HG02884 (cell line): Measurements from ENCODE around the gene RHBDL3.
"Not testable (repeated sequence)": the region's sequence is repeated elsewhere in the genome, so short reads cannot be mapped to it uniquely, and the experiment has no call there.

Source experiments
- ATAC-seq: cut with Tn5 transposase; IDR thresholded peaks from one replicate; pipeline ENCODE4 v1.9.1; 2021; ENCODE audit warnings: mild to moderate bottlenecking, moderate library complexity; ENCODE audit not compliant: unreplicated experiment

Gene RHBDL3

DNA sequence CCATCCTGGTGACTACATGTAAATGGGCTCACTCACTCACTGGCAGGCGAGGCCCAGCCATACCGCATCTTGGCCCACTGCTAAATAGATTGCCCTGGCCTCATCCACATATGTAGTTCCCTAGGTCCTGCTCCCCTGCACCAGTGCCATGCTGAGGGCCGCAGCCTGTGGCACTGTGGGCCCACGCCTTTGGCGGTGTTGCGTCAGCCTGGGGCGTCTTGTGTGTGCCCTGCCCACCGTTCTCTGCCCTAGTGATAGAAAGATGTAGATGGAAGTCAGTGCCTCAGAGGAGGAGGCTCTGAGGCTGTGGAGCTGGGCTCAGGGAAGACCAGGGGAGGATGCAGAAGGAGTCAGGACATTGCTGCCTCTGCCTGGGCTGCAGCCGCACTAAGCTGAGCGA lies 57.4 kb downstream of the RHBDL3 start:
- no peak for ATAC-seq

DNA sequence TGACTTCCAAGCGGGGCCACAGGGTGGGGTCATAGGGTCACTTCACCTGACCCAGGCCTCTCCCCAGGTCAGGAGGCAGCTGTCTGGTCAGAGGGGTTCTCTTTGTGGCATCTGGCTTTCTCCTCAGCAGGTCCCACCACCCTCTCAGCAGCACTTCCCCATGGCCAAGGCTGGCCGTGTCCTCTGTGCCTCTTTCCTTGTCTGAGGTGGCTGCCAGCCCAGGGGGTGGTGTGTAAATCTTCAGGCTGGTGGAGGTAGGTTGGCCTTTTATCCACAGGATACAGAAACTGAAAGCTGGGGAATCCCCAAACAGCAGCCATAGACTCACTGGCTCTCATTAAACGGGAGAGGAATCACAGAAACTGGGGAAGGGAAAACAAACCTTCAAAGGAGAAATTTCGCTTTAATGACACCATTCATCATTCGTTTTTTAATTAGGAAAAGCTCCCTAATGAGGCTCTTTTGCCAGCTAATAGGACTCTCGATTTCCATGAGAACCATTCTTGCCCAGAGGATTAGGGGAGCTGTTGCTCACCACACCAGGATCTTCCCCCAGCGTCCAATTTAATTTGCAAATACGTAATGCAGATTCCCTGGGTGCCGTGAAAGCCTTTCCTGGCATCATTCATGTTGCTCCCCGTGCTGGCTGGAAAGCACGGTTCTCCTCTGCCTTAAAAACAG lies 58.3 kb downstream of the RHBDL3 start:
- ATAC-seq: no peak

DNA sequence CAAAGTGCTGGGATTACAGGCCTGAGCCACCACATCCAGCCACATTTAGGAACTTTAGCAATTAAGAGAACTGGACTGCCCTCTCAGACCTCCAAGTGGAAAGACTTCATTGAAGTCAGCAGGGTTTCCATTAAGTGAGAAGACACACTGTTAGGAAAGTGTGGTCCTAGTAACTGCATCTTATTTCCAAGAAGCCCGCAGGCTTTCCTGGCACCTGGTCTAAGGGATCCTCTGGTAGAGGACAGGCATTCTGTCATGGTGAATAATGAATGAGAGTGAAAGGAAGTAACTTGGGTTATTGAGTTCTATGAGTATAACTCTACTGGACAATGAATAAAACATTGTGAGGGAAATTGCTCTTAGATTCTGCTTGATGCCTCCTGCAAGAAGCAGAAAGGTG lies 62.3 kb downstream of the RHBDL3 start:
- no peak for ATAC-seq

DNA sequence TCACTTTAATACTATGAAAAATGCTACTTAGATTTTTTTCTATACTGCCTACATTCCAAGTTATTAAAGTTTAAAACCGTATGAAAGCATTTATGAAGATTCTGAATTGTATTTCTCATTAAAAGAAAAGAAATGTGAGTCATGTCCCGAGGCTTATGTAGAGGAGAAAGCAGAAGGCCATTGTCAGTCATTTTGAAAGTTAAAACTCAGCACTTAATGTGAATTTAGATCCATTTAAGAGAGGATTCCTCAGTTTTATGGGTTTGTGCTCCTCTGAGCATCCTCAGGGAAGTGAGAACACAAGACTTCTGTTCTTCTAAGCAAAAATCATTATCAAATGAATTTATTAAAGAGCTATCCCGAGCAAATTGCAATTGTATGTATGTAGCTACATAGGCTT lies 64.5 kb downstream of the RHBDL3 start:
- no peak for ATAC-seq

DNA sequence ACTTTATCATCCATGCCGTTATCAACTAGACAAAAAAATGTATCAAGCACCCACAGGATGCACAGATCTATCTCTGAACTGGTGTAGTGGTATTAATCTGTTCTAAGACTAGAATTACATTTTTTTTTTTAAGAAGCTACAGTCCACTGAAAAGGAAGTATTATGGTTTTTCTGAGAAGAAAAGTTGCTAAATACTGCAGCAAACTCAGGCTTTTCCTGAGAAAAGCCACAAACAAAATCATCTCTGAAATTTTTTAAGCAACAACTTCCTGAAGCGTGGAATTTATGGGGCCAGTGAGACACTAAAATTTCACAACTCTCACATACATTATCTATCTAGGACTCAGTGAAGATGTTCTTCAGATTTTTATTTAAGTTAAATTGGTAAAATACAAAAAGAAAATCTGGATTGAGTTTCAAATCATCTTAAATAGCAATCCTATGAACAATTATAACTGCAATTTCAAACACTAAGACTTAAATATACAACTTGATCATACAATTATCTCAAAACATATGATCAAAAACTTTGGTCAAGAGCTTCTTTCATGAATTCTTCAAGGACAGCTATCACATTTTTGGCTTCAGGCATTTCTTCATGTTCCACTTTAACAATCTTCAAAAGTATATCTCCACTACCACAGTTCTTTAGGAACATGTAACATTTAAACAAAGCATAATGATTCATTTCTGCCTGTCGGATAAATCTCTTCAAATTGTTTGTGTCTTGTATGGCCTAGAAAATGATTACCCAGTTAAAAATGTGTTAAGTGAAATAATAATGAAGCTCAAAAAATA lies 65.8 kb downstream of the RHBDL3 start:
- no peak for ATAC-seq

DNA sequence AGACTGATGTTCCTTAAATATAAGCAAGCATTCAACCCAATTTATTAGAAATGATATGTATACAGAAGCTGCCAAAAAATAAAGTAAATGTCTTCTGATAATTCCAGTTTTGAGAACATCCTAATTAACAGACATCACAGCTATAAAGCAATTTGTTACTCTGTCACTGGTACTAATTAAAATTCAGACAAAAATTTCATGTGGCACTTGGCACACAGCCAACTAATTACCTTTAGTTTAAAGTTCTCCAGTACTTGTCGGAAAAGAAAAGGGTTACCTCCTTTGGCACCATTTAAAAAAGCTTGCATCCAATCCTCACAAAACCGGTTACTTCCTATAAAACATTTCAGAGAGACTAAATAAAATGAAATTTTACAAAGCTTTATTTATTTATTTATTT lies 67.6 kb downstream of the RHBDL3 start:
- no peak for ATAC-seq

DNA sequence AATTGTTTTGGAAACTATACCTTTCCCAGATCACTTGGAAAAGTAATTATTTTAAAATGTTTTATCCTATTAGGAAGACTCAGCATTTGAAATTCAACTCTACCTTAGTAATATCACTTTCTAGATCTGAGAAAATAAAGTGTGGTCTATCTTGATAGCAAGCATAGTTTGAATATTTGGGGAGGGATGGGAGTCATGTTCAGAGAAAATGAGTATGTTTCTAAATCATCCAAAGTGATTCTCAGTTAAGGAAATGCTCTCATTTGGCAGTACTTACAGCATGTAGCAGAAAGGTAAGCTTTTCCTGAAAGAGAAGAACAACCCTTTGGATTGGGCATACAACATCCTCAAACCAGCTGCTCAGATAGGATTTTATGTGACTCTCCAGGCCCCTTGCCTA lies 69.4 kb downstream of the RHBDL3 start:
- no peak for ATAC-seq

DNA sequence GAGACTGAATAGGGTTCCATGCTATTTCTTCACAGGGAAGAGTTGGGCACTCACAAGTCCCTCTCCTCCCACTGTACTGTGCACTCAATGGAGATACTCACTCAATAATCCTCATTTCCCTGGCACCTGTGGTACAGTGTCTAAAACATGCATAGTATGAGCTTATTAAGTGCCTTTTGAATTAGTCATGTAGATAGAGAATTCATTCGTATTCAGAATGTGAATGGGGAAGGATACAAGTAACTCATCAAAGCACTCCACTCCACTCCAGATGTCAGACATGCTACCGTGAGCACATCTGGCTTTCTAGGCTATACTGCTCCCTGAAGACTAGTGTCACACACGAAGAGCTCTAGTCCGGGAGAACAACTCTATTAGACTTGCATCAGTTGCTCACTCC lies 70.1 kb downstream of the RHBDL3 start:
- ATAC-seq: no peak

DNA sequence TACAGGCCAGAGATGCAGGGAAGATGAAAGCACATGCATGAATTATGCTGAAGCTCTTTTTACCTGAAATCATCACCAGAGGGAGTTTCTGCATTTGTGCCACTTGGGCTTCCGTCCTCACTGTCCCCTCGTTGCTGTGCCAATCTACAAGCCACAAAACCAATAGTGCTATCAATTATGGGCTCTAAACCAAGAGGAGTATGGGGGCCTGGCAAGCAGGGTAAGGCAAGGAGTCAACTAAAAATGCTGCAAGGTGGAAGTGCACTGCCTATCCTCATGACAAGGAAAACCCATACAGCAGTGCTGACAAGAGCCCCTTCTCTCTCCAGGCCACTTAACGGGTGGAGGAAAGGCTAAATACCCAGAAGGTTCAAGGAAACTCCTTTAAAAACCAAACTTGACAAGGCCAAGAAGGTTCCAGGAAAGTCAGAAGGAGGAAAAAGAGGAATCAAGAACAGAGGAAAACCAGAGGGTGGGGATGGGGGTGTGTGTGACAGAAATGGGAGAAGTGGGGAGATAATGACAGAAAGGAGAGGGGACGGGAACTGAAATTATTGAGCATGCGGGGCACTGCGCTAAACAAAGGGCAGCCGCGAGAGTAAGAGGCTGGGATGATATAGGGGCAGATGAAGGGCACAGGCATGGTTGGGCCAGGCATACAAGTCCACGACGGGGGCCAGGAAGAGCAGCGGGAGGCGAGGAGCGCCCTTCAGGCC lies 75.7 kb downstream of the RHBDL3 start:
- no peak for ATAC-seq

DNA sequence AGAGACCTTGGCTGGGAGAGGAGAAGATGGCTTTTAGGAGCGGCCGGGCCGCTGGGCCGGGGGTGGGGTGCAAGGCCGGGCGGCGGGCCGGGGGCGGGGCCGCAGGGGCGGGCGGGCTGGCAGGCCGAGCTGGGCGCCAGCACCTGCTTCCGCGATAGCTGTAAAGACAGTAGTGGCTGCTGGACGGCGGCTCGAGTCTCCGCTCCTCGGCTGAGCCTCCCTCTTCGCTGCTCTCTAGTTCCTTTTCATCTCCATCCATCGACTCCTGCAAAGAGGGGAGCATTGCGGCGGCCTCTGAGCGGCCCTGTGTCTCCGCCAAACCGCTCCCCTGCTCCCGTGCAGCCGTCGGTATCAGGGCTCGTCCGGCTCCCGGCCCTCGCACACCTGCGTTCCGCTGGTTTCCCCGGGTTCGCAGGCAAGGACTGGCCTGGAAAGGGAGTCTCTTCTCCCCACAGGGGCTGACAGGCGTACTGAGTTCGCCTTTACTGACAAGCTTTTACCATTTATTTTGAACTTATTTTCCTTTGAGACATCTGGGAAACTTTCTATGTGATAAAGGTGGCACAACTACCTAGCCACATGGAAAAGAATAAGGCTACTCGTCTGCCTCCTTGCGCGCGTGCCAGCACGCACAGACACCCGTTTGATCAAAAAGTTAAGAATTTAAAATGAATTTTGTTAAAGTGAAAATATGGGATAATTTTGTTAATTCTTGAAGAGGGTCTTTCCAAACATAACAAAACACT lies 76.4 kb downstream of the RHBDL3 start, which contains the start of gene C17orf75:
TSS of gene C17orf75 (minus strand) at position 317 of the 746 bp plus-strand sequence. CDS start at position 283, 34 bp downstream.
- ATAC-seq: peak; percentile 75

DNA sequence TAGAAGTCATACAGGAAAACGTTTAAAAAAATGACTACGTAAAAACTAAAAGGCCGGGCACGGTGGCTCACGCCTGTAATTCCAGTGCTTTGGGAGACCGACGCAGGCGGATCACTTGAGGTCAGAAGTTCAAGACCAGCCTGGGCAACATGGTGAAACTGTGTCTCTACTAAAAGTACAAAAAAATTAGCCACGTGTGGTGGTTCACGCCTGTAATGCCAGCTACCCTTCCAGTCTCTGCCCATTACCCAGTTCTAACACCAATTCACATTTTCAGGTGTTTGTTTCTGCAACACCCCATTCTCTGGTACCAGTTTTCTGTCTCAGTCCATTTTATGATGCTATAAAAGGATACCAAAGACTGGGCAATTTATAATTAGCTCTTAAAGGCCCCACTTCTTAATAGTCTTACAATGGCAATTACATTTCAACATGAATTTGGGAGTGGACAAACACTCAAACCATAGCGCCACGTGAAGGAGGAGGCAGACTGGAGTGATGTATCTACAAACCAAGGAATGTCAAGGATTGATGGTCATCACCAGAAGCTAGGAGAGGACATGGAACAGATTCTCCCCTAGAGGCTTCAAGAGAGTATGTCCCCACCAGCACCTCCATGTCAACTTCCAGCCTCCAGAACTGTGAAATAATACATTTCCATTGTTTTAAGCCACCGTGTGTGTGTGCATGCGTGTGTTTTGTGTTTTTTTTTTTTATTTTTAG lies 77.1 kb downstream of the RHBDL3 start:
- ATAC-seq: no peak

DNA sequence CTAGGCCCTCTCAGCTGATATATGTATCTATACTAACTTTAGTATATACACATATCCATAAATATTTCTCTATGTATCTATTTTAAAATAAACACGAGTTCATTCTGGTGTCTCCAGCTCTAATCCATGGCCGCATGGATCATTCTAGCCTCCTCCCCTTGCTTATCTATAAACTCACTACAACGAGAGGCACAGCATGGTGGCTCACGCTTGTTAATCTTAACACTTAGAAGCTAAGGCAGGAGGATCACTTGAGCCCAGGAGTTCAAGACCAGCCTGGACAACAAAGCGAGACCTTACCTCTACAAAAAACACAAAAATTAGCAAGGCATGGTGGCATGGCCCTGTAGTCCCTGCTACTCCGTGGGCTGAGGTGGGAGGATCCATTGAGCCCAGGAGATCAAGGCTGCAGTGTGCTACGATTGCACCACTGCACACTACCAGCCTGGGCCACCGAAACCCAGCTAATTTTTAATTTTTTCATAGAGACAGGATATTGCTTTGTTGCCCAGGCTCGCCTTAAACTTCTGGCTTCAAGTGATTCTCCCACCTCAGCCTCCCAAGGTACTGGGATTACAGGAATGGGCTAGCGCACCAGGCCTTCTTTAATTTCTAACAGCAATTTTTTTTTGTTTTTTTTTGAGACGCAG lies 80.4 kb downstream of the RHBDL3 start:
- ATAC-seq: no peak

DNA sequence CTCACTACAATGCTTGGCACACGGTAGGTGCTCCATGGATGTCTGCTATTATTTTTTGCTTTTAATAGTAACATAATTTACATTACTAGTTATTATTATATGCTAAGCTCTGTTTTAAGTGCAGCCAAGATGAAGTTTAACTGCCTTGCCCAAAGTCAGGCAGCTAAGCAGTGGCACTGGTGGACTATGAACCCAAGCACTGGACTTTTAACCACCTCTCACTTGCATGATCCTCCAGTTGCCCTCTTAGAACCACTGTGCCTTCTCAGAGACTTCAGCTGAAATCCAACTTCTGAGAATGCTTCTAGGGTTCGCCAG lies 82.8 kb downstream of the RHBDL3 start:
- no peak for ATAC-seq

DNA sequence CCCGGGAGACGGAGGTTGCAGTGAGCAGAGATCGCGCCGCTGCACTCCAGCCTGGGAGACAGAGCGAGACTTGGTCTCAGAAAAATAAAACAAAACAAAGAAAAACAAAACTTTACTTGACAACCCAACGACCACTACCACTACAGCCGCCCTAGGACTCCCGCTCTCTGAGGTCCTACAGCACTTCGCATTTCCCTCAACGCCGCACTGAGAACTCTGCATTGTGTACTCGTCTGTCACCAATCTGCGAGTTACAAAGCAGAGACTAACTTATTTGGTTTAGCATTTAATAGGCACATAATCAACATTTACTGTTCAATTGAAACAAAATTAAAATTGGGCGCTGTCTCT lies 83.8 kb downstream of the RHBDL3 start:
- no peak for ATAC-seq

DNA sequence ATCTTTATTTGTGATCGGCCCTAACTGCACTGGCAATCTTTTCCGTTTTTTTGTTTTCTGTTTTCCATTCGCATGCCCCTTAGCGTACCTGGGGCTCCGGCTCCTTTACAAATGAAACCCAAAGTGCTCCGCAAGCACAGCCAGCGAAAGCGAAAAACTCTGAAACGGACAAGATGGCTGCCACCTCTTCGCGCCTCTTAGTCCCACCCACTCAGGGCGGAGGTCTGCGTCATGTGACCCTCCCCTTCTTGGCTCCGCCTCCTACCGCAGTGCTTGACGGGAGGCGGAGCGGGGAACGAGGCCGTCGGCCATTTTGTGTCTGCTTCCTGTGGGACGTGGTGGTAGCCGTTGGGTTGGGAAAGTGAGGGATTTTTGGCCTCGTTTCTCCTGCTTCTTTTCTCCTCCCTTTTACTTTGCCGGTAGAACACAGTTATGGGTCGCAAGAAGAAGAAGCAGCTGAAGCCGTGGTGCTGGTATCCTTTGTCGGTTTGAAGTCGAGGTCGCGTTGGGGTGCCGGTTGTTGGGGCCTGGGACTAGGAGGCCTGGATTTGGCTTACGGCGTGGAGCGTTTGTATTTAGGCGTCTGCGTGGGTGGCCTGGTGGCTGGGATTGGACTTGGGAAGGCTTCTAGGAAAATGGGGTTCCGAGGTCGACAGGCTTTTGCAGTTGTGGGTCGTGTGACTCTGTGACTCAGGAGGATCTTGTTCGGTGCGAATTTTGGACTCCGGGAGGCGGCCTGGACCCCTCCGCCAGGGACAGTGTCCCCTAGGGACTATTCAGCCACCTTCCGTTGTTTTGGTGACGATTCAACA lies 84.4 kb downstream of the RHBDL3 start, which contains the start of gene ZNF207:
TSS of gene ZNF207 (plus strand) at position 304 of the 812 bp plus-strand sequence. CDS start at position 433, 129 bp downstream.
- ATAC-seq: peak; percentile 89

DNA sequence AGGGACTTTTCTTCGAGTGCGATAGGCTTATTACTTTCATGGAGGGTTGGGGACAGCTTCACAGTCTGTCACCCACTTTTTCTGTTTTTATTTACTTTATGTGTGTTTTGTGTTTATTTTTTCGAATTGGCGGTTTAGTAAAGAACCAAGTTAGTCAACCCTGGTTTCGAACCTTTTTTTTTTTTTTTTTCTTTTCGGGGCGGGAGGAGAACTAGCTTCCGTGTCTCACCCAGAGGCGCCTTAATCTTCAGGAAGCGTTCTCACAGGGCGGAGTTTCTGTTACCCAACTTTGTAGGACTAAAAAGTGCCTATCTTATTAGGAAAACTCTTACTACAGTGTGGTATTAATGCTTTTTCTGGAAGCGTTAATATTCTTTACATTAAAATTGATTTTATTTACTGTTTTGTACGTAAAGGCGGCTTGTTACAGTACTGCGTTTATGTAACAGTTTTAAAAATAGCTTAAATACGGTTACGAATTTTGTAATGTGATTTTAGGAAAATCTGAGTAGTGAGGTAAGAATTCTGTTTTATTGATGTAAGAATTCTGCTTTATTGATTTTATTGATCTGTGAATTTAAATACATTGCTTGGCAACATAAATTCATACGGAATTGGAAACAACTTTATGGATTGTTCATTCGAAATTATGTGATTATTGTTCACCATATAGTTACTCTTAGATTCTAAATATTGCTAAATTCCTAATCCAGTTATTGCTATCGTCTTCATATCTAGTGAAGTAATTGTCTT lies 85.2 kb downstream of the RHBDL3 start:
- no peak for ATAC-seq

DNA sequence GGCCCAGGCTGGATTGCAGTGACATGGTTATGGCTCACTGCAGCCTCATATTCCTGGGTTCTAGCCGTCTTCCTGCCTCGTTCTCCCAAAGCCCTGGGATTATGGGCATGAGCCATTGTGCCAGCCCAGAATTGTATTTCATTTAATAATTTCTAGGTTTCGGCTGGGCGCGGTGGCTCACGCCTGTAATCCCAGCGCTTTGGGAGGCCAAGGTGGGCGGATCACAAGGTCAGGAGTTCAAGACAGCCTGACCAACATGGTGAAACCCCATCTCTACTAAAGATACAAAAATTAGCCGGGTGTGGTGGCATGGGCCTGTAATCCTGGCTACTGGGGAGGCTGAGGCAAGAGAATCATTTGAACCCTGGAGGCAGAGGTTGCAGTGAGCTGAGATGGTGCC lies 87.1 kb downstream of the RHBDL3 start:
- ATAC-seq: not testable (repeated sequence)

DNA sequence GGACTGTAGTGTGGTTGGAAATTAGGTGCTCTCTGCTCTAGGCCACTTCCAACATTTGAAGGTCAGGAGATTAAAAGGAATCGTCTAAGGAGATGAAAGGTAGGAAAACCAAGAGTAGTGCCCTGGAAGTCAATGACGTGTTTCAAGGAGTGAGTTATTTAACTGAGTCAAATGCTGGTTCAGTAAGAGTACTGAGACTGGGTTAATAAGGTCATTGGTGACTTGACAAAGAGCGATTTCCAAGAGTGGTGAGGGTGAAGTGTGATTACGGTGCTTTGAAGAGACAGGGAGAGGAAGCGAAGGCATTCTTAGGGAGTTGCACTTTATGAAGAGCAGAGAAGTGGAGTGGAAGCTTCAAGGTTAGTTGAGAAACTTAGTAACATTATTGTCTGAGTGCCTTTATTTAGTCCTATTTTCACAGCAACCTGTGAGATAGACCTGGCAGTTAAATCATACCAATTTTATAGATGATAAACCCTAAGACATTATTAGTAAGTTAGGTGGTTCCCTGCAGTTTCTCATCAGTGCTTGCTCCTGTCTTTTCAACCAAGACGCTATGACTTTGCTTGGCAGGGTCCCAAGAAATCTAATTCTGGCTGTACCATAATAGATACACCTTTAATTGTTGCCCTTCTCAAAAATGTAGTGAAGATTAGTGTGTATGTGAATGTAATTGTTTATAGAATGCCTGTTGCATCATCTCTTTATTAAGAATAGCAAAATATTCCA lies 90.2 kb downstream of the RHBDL3 start:
- ATAC-seq: no peak
